SH-SY5Y (cell line): Measurements from ENCODE around the gene RPLP2.

Source experiments
- GATA2 ChIP-seq: IDR thresholded peaks from 2 replicates; pipeline ENCODE4 v1.6.1; 2011; ENCODE audit warnings: mild to moderate bottlenecking, low read depth, low read length
- GATA3 ChIP-seq: IDR thresholded peaks from 2 replicates; pipeline ENCODE4 v1.6.1; 2011; ENCODE audit warnings: low read depth, mild to moderate bottlenecking, low read length, moderate library complexity

The RPLP2 gene

GRCh38 chr11:809287-810039, at the start of gene RPLP2:
RPLP2 (plus strand) TSS chr11:809967; CDS start chr11:810235, 268 bp downstream.
- no peak for TF ChIP-seq GATA2
- no peak for TF ChIP-seq GATA3

GRCh38 chr11:760236-760635, 49.5 kb upstream of the RPLP2 start:
- no peak for TF ChIP-seq GATA2
- TF ChIP-seq GATA3 = no peak

DNA sequence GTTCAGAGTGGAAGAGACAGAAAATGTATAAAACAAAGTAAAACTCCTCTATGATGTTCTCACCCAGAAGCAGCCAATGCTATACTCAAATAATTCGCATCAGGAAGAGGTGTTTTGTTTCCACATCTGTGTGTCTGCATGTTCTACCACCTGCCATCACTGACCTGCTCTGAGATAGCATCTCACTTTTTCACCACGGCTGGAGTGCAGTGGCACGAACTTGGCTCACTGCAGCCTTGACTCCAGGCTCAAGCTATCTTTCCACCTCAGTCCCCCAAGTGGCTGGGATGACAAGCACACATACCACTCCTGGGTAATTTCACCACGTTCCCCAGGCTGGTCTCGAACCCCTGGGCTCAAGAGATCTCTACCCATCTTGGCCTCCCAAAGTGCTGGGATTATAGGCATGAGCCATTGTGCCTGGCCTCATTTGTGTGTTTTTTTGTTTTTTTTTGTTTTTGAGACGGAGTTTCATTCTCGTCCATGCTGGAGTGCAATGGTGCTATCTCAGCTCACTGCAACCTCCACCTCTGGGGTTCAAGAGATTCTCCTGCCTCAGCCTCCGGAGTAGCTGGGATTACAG, 48.1 kb upstream of the RPLP2 start:
- TF ChIP-seq GATA3 (no peak), GATA2 (no peak)

DNA sequence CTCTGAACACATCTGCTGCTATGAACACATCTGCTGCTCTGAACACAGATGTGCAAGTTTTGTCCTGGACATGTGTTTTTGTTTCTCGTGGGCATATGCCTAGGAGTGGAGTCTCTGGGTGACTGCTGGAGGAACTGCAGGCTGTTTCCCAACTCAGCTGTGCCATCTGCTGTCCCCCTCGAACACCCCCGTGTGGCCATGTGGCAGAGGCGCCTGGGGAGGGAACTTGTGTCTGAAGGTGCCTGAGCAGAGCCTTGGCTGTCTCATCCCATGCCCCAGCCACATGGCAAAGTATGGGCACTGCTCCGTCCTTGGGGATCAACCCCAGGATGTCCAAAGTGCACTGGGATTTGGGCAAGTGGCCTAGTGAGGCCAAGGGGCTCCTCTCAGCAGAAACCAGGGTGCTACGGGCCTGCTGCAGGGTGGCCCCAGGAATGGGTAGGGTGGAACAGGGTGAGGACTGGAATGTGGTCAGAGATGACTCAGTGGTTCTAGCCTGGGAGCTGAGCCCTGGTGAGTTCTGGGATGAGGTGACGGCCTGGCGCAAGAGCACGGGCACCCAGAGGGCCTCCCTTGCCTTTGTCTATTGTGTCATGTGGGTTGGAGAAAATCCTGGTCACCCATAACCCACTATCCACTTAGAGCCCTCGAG, 47.2 kb upstream of the RPLP2 start:
- TF ChIP-seq GATA2 = no peak

DNA sequence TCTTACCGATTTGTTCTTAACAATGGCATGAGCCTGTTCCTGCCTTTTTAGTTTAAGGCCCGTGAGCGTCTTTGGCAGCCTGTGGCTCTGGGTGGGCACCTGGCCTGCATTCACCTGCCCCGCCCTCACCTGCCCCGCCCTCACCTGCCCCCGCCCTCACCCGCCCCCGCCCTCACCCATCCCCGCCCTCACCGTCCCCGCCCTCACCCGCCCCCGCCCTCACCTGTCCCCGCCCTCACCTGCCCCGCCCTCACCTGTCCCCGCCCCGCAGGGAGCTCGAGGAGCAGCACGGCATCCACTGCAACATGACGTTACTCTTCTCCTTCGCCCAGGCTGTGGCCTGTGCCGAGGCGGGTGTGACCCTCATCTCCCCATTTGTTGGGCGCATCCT, 46.7 kb upstream of the RPLP2 start:
- TF ChIP-seq GATA2 = no peak
- TF ChIP-seq GATA3 = no peak

DNA sequence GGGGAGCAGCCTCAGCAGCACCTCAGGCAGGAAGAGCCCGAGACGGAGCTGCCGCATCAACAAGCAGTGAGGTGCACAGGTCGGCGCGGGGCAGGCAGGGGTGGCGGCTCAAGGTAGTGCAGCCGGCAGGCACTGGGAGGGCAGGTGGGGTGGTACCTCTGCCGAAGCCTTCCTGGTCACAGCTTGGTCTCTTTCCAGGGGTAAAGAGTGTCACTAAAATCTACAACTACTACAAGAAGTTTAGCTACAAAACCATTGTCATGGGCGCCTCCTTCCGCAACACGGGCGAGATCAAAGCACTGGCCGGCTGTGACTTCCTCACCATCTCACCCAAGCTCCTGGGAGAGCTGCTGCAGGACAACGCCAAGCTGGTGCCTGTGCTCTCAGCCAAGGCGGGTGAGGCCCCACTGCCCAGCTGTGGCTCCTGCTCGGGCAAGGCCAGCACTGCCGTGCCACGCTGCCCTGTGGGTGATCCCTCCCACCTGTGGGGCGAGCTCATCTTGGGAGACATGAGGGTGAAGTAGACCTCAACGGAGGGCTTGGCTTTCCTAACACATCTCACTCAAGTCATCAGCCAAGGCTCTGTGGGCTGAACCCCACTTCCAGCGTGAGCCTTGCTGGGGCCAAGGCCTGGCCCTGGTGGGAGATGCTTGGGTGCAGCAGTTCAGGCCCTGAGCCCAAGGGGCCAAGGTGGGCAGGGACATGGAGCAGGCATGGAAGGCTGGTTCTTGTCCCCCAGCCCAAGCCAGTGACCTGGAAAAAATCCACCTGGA, 46.0 kb upstream of the RPLP2 start:
- no peak for TF ChIP-seq GATA2
- no peak for TF ChIP-seq GATA3

DNA sequence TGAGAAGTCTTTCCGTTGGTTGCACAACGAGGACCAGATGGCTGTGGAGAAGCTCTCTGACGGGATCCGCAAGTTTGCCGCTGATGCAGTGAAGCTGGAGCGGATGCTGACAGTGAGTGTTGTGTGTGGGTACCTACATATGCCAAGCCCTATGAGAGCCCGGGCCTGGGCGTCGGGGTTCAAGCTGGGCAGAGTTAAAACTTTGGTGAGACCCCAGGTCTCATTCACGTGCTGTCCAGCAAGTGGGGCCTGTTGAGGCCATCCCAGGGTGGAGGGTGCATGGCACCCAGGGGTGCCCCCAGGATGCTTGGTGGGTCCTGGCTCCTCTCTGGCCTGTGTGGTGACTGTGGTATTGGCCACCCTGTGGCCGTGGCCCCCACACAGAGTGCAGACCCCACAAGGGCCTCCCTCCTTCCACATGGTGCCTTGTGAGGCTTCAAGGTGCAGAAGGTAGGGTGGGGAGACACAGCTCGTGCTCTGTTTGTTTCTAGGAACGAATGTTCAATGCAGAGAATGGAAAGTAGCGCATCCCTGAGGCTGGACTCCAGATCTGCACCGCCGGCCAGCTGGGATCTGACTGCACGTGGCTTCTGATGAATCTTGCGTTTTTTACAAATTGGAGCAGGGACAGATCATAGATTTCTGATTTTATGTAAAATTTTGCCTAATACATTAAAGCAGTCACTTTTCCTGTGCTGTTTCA, 45.3 kb upstream of the RPLP2 start:
- TF ChIP-seq GATA2 = no peak
- no peak for TF ChIP-seq GATA3

DNA sequence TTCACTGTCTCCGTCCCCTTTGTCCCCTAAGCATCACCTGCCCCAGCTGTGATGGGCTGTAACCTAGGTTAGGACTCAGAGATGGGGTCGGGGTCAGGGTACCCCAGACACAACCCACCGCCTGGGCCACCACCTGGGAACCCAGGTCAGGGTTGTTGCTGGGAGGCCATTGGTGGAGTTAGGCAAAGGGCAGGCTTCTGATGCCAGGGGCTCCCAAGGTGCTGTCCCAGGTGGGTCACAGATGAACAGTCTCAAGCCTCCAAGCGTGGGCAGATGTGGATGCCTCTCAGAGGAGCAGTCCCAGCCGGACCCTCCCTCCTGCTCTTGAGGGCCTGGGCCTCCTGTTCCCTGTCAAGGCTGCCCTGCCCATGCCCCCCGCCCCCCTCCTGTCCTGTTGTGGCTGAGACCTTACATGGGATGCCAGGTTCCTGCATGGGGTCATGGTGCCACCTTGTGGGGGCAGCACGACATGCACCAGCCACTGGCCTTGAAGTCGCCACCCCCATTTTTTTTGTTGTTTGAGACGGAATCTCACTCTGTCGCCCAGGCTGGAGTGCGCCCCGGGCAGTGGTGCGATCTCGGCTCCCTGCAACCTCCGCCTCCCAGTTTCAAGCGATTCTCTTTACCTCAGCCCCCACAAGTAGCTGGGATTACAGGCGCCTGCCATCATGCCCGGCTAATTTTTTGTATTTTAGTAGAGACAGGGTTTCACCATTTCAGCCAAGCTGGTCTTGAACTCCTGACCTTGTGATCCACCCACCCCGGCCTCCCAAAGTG, 44.6 kb upstream of the RPLP2 start:
- TF ChIP-seq GATA2 (no peak), GATA3 (no peak)

- TF ChIP-seq GATA2 (no peak), GATA3 (no peak)
Measured at GRCh38 chr11:765802-766091, 44.0 kb upstream of the RPLP2 start.

DNA sequence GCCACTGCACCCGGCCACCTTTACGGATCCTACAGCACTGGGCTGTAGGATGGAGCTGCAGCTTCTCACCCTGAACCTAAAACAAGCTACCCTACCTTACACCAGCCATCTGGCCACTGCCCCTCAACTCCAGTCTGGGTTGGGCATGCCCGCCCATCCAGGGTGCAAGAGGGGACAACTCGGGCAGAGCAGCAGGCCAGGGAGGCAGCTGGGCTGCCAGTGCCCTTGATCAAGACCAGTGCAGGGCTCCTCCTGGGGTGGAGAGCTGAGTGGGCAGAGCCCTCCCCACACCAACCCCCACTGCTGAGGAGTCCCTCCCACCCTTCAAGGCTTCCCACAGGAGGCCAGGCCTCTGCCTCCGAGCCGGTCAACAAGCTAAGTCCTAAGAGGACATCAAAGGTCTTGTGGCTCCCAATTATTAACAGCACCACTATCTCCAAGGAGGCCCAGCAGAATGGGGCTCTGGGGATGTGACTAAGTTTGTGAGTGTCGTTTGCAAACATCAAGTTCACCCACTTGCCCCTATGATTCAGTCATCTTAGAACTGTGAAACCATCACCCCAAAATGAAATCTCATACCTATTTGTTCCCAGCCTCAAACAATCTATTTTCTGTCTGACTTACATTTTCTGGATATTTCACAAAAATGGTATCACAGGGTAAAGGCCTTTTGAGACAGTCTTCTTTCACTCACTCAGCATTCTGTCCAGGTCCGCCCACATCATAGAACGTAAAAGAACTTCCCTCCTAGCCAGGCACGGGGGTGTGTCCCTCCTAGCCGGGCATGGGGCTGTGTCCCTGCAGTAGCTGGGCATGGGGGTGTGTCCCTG, 43.4 kb upstream of the RPLP2 start:
- TF ChIP-seq GATA2 (no peak), GATA3 (no peak)

DNA sequence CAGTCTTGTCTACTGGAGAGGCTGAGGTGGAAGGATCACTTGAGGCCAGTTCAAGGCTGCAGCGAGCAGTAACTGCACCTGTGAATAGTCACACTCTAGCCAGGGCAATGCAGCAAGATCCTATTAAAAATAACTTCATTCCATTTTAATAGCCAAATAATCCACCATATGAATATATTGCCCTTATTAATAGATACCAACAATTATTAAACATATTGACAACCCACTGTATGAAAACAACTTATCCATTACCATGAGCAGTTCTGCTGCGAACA, 42.9 kb upstream of the RPLP2 start:
- no peak for TF ChIP-seq GATA3
- TF ChIP-seq GATA2 = no peak

- TF ChIP-seq GATA2 = no peak
- TF ChIP-seq GATA3 = no peak
Measured at GRCh38 chr11:767238-767637, 42.5 kb upstream of the RPLP2 start.
